OCI-LY7 (cell line): ENCODE data around the gene APOC1. TPM values are rescaled to one million over a fixed set of nuclear protein-coding genes. Genes with fewer than 3 reads are reported as not detected.
"Not testable (repeated sequence)": the region's sequence is repeated elsewhere in the genome, so short reads cannot be mapped to it uniquely, and the experiment has no call there.

Experiments
- BruUV-seq: library from RNA; stranded (reverse); fragments of 400-500 nt; replicated peaks from 2 replicates; lab custom pipeline; 2021; lab: Mats Ljungman, UMichigan
- CTCF ChIA-PET: fragments of 300-600 bp; sonication (Branson Sonifier 250); formaldehyde crosslinking; loops from one replicate; lab custom pipeline; 2022; ENCODE audit warnings: antibody characterized with exemption; ENCODE audit not compliant: unreplicated experiment; lab: Charles Lee
- POLR2A ChIA-PET: fragments of 300-600 bp; sonication (Branson Sonifier 250); formaldehyde crosslinking; loops from one replicate; lab custom pipeline; 2022; ENCODE audit warnings: antibody characterized with exemption; lab: Charles Lee
- DNase-seq: peaks from one replicate; pipeline ENCODE4 v3.0.0-alpha.2; 2015; ENCODE audit warnings: low spot score
- H2AFZ ChIP-seq: fragments of 200-600 bp; sonication (generic), shearing (Covaris generic); 2 replicates; pipeline ENCODE4 v1.6.1; 2014; ENCODE audit warnings: mild to moderate bottlenecking, antibody characterized with exemption, low read length, moderate library complexity
- H3K27ac ChIP-seq: fragments of 200-600 bp; sonication (generic); 2 replicates; pipeline ENCODE4 v1.5.1; 2014; ENCODE audit warnings: mixed run types, low read depth, mild to moderate bottlenecking, moderate library complexity, low read length, inconsistent platforms; ENCODE audit not compliant: poor library complexity, severe bottlenecking
- H3K36me3 ChIP-seq: fragments of 200-600 bp; sonication (generic); 2 replicates; pipeline ENCODE4 v1.6.1; 2014; ENCODE audit warnings: mild to moderate bottlenecking, antibody characterized with exemption, low read length, moderate library complexity, mixed read lengths; ENCODE audit not compliant: insufficient read depth
- H3K4me1 ChIP-seq: fragments of 200-600 bp; sonication (generic); 2 replicates; pipeline ENCODE4 v1.5.1; 2014; ENCODE audit warnings: mild to moderate bottlenecking, low read length; ENCODE audit not compliant: insufficient read depth, poor library complexity, severe bottlenecking
- H3K4me2 ChIP-seq: fragments of 200-600 bp; sonication (generic); 2 replicates; pipeline ENCODE4 v1.6.1; 2014; ENCODE audit warnings: mild to moderate bottlenecking, low read length
- H3K4me3 ChIP-seq: fragments of 200-600 bp; sonication (generic); 2 replicates; pipeline ENCODE4 v1.5.1; 2014; ENCODE audit warnings: mild to moderate bottlenecking, low read depth, low read length; ENCODE audit not compliant: poor library complexity, severe bottlenecking
- H3K79me2 ChIP-seq: fragments of 200-600 bp; sonication (generic); 2 replicates; pipeline ENCODE4 v1.6.1; 2016; ENCODE audit warnings: low read depth, mild to moderate bottlenecking, low read length, moderate library complexity, mixed read lengths; ENCODE audit not compliant: insufficient read depth
- H3K9me2 ChIP-seq: fragments of 200-600 bp; sonication (generic); 2 replicates; pipeline ENCODE4 v1.6.1; 2016; ENCODE audit warnings: mild to moderate bottlenecking, low read length, mixed read lengths; ENCODE audit not compliant: insufficient read depth
- H3K9me3 ChIP-seq: fragments of 200-600 bp; sonication (generic); 2 replicates; pipeline ENCODE4 v1.6.1; 2014; ENCODE audit warnings: mild to moderate bottlenecking, mixed run types, low read length, mixed read lengths
- H4K20me1 ChIP-seq: fragments of 200-600 bp; sonication (generic); 2 replicates; pipeline ENCODE4 v1.6.1; 2014; ENCODE audit warnings: mild to moderate bottlenecking, antibody characterized with exemption, low read length, moderate library complexity, mixed read lengths; ENCODE audit not compliant: insufficient read depth
- EZH2phosphoT487 ChIP-seq: fragments of 200-600 bp; sonication (generic); IDR thresholded peaks from 2 replicates; pipeline ENCODE4 v1.6.1; 2018; ENCODE audit warnings: low read depth, borderline replicate concordance, mild to moderate bottlenecking, mixed run types, antibody characterized with exemption, low read length, moderate library complexity, mixed read lengths
- intact Hi-C: fragments of 100-400 bp; cut with micrococcal nuclease; formaldehyde crosslinking; loops from one replicate; pipeline ENCODE4 v1.10.0; 2022; ENCODE audit not compliant: unreplicated experiment
- total RNA-seq, 2 experiments: library from RNA; depleted of rRNA in 1 of 2; stranded (reverse); fragments of >200 nt in 1 of 2; shearing (Covaris generic) in 1 of 2; gene quantifications; 2 replicates each; pipeline ENCODE4 v1.2.3, GENCODE V29; 2014 to 2022
- TF ChIP-seq, protein P1 (sequence below): fragments of 200-600 bp; sonication (generic); conservative IDR thresholded peaks from 2 replicates; pipeline ENCODE4 v1.5.1; 2014; ENCODE audit warnings: mild to moderate bottlenecking, antibody characterized with exemption, low read length, moderate library complexity, mixed read lengths

Gene APOC1
- total RNA-seq, 2 experiments from 2014 or later, result 1.9 TPM; not detected in 1

DNA sequence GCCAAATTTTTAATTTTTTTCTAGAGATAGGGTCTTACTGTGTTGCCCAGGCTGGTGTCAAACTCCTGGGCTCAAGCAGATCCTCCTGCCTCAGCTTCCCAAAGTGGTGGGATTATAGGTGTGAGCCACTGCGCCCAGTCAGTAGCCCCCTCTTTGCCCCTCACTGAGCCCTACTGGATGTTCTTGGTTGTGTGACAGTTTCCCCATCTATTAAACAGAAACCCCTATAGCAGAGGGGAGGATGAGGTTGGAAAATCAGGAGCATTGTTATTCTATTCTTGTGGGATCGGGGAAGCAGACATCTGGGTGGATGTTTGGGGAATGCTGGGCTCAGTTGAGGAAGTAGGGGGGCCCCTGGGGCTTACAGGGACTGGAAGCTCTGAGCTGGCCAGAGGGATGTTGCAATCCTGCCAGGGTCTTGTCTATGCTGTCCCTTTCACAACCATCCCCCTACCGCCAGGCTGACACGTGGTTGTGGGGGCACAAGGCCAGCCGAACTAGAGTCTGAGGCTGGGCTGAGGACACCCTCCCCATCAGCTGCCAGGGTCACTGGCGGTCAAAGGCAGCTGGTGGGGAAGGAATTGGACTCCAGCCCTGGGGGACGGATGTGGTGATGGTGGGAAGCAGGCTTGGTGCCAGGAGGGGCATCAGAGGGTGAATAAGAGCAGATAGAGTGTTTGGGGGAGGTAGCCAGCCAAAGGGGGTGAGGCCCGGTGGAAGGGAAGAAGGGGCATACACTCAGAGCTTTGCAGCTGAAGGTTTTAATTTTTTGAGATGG, 10.9 kb downstream of the APOC1 start:
- POLR2A ChIA-PET, result no interaction called here

GRCh38 chr19:44926245-44927077, 12.1 kb downstream of the APOC1 start:
- POLR2A ChIA-PET, result interaction anchor here (0.6 kb wide), 1 partner anchor 126 kb away, joined by 3 read pairs; no protein-coding TSS in a partner anchor
- H3K4me3 ChIP-seq, H3K9me2 ChIP-seq, H3K9me3 ChIP-seq, H4K20me1 ChIP-seq, BruUV-seq, H3K27ac ChIP-seq, H3K79me2 ChIP-seq, H3K36me3 ChIP-seq, H2AFZ ChIP-seq, H3K4me1 ChIP-seq, DNase-seq, intact Hi-C loops, CTCF ChIA-PET: not testable (repeated sequence)
- H3K4me2 ChIP-seq, result peak overlapping the region; percentile 34; the same call in 1 of the 2 replicates

More for the DNA sequence above, 10.9 kb downstream of the APOC1 start:
- DNase-seq, result no peak
- Histone ChIP-seq H3K9me3 (no peaks in the 10 kb centered on the region), H2AFZ (no peak overlapping the region), H3K36me3 (no peaks in the 10 kb centered on the region), H3K79me2 (no peaks in the 10 kb centered on the region), H3K9me2 (no peaks in the 10 kb centered on the region), H4K20me1 (no peaks in the 10 kb centered on the region), H3K27ac (no peak overlapping the region), H3K4me2 (no peak overlapping the region), H3K4me3 (no peak overlapping the region), H3K4me1 (no peaks in the 10 kb centered on the region)
- intact Hi-C loops, result no loop called here
- no peak for TF ChIP-seq EZH2phosphoT487
- TF ChIP-seq, protein P1, sequence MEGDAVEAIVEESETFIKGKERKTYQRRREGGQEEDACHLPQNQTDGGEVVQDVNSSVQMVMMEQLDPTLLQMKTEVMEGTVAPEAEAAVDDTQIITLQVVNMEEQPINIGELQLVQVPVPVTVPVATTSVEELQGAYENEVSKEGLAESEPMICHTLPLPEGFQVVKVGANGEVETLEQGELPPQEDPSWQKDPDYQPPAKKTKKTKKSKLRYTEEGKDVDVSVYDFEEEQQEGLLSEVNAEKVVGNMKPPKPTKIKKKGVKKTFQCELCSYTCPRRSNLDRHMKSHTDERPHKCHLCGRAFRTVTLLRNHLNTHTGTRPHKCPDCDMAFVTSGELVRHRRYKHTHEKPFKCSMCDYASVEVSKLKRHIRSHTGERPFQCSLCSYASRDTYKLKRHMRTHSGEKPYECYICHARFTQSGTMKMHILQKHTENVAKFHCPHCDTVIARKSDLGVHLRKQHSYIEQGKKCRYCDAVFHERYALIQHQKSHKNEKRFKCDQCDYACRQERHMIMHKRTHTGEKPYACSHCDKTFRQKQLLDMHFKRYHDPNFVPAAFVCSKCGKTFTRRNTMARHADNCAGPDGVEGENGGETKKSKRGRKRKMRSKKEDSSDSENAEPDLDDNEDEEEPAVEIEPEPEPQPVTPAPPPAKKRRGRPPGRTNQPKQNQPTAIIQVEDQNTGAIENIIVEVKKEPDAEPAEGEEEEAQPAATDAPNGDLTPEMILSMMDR, result no peak
- BruUV-seq, result no TSS peak
- CTCF ChIA-PET, result no interaction called here

- H3K9me2 ChIP-seq, result no peaks in the 10 kb centered on the region
Measured at GRCh38 chr19:44927746-44928145, 13.3 kb downstream of the APOC1 start.

More at GRCh38 chr19:44927746-44928145, 13.3 kb downstream of the APOC1 start:
- H2AFZ ChIP-seq, result no peak overlapping the region
- H3K79me2 ChIP-seq, result no peaks in the 10 kb centered on the region
- no peaks in the 10 kb centered on the region for H3K9me3 ChIP-seq
- H3K4me2 ChIP-seq, result no peak overlapping the region
- BruUV-seq, result no TSS peak
- no peak overlapping the region for H3K4me3 ChIP-seq
- POLR2A ChIA-PET, result no interaction called here
- DNase-seq, result no peak
- H4K20me1 ChIP-seq, result no peaks in the 10 kb centered on the region
- CTCF ChIA-PET, result no interaction called here
- no peaks in the 10 kb centered on the region for H3K36me3 ChIP-seq
- intact Hi-C loops, result no loop called here
- no peak for TF ChIP-seq EZH2phosphoT487
- TF ChIP-seq, protein P1, result no peak
- H3K4me1 ChIP-seq, result no peaks in the 10 kb centered on the region
- H3K27ac ChIP-seq, result no peak overlapping the region
